ENCODE results near the gene PIGS.

GRCh38 chr17:28545141-28545503 lies 26.2 kb downstream of the PIGS start:
- TF ChIP-seq EZH2 (IDR thresholded peaks at IDR 0.05; ENCODE audit: borderline replicate concordance, low read depth, low read length, severe bottlenecking), result no peak
- no peak for TF ChIP-seq POLR2A (IDR thresholded peaks at IDR 0.05; ENCODE audit: low read depth, low read length)
- no peak for TF ChIP-seq MAX (IDR thresholded peaks at IDR 0.05; ENCODE audit: insufficient read depth, insufficient read length)
- TF ChIP-seq, protein P1, sequence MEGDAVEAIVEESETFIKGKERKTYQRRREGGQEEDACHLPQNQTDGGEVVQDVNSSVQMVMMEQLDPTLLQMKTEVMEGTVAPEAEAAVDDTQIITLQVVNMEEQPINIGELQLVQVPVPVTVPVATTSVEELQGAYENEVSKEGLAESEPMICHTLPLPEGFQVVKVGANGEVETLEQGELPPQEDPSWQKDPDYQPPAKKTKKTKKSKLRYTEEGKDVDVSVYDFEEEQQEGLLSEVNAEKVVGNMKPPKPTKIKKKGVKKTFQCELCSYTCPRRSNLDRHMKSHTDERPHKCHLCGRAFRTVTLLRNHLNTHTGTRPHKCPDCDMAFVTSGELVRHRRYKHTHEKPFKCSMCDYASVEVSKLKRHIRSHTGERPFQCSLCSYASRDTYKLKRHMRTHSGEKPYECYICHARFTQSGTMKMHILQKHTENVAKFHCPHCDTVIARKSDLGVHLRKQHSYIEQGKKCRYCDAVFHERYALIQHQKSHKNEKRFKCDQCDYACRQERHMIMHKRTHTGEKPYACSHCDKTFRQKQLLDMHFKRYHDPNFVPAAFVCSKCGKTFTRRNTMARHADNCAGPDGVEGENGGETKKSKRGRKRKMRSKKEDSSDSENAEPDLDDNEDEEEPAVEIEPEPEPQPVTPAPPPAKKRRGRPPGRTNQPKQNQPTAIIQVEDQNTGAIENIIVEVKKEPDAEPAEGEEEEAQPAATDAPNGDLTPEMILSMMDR (IDR thresholded peaks at IDR 0.05; ENCODE audit: extremely low read depth in 1 of 2, insufficient read depth in 1 of 2, low read depth in 1 of 2, low read length in 2 of 2), result no peak

Data from endothelial cell of umbilical vein (primary cell).